Adipose tissue (tissue), 3 donors: ENCODE measurements around the gene TEX11. TPM values are rescaled to one million over a fixed set of nuclear protein-coding genes. Genes with fewer than 3 reads are reported as not detected.
"Not testable (repeated sequence)": the region's sequence is repeated elsewhere in the genome, so short reads cannot be mapped to it uniquely, and the experiment has no call there.

Source experiments
- H3K27ac ChIP-seq: one replicate; pipeline ENCODE4 v1.5.1; 2013; ENCODE audit warnings: low read depth, low read length
- WGBS, 3 donors: extraction: QIAGEN DNeasy Blood & Tissue Kit; methylation state at CpG; one replicate each; pipeline ENCODE4 v1.1.7; 2013; 5-methylcytosine and 5-hydroxymethylcytosine counted together
- polyA plus RNA-seq, 3 donors: library from polyadenylated mRNA; stranded (reverse); fragments of 200-250 nt; gene quantifications; one replicate each; pipeline ENCODE4 v1.2.3, GENCODE V29; 2013
- donor health status: healthy with polysubstance abuse.
- donor health status: Bipolar disorder and iron deficiency.
- donor health status: healthy.

The TEX11 gene
- polyA plus RNA-seq, 3 donors: 0.03 to 0.83 TPM; not detected in 1

GRCh38 chrX:70525733-70526132 lies 382.8 kb downstream of the TEX11 start:
- 43 to 83% (median 82%) methylated on average over 8 of the region's 8 CpGs for WGBS, 3 donors
- no peak overlapping the region for H3K27ac ChIP-seq

DNA sequence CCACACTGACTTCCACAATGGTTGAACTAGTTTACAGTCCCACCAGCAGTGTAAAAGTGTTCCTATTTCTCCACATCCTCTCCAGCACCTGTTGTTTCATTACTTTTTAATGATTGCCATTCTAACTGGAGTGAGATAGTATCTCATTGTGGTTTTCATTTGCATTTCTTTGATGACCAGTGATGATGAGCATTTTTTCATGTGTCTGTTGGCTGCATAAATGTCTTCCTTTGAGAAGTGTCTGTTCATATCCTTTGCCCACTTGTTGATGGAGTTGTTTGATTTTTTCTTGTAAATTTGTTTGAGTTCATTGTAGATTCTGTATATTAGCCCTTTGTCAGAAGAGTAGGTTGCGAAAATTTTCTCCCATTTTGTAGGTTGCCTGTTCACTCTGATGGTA lies 392.8 kb downstream of the TEX11 start:
- H3K27ac ChIP-seq: not testable (repeated sequence)
- 61 to 100% (median 94%) methylated on average over 1 of the region's 1 CpG for WGBS, 3 donors

- WGBS, 3 donors: 89 to 100% (median 99%) methylated on average over 4 of the region's 4 CpGs
- not testable (repeated sequence) for H3K27ac ChIP-seq
Observed at GRCh38 chrX:70515270-70515669, 393.2 kb downstream of the TEX11 start.

DNA sequence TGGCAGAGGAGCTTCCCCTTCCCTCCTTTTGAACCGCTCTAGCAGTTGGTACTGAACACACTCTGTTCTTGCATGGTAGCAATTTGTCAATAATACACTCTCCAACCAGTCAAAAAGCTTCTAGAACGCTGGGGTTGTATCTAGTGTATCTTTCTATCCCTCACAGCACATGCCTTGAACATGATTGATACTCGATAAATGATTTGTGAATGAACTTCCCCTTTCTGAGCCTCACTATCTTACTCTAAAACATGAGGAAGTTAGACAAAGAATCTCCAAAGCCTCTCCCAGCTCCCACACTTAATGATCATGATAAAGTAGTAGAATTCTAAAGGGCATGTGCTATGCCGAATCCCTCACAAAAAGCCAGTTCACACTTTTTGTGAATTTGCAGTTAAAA lies 399.4 kb downstream of the TEX11 start:
- 51 to 65% (median 64%) methylated on average over 4 of the region's 4 CpGs for WGBS, 3 donors
- H3K27ac ChIP-seq: no peak overlapping the region

DNA sequence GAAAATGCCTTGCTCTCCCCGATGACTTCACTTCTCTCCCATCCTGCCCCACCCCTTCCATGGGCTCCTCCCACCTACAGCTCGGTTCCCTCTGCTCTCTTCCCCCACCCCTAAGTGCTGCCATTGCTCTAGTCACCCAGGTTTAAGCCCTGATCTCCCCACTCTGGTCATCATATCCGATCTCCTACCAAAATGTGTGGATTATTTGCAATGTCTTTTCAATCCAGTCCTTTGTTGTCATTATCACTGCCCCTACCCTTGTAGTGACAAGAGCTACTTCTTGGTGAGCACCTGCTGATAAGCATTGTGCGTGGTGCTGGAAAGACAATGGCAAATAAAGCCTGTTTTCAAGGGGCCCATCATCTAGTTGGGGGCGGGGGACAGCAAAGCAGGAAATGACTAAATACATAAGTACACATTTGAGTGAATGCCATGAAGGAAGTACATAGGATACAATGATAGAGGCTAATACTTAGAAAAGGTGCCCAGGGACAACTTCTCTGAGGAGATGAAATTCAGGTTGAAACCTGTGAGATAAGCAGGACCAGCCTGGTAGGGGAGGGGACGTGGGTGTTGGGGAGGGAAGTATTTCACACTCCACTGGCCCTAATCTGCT lies 400.1 kb downstream of the TEX11 start:
- 38 to 58% (median 55%) methylated on average over 6 of the region's 6 CpGs for WGBS, 3 donors
- no peak overlapping the region for H3K27ac ChIP-seq

- no peak overlapping the region for H3K27ac ChIP-seq
- WGBS, 3 donors: 35 to 67% (median 52%) methylated on average over 4 of the region's 4 CpGs
Observed at GRCh38 chrX:70505451-70505841, 403.1 kb downstream of the TEX11 start.

DNA sequence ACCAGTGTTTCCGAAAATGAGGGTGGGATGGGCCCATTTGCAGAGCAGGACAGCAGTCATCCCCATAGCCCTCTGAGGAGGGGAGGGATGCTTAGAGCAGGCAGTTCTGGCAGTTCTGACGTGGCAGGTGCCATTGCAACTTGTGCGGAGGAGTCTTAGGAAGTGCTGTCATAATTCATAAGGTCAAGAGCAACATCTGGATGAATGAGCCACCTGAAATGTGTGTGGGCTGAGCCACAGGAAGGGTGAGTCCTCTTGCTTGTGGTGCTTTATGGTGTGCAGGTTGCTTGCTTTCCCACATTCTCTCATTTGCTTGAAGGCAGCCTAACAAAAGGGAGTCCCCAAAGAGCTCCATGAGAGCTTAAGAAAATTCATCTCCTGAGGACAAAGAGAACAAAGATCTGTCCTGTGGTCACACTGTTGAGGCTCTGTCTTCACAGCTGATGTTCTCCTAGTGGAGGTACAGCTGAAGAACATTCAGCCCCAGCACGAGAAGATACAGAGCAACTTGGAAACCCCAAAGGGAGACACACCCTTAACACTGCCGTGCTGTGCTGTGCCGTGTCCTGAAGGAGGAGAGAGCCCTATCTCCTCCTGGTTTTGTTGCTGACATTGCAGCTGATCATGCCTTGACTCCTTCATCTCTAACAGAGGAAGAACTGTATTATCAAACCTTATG lies 403.6 kb downstream of the TEX11 start:
- WGBS, 3 donors: 67 to 81% (median 79%) methylated on average over 6 of the region's 6 CpGs
- no peak overlapping the region for H3K27ac ChIP-seq

DNA sequence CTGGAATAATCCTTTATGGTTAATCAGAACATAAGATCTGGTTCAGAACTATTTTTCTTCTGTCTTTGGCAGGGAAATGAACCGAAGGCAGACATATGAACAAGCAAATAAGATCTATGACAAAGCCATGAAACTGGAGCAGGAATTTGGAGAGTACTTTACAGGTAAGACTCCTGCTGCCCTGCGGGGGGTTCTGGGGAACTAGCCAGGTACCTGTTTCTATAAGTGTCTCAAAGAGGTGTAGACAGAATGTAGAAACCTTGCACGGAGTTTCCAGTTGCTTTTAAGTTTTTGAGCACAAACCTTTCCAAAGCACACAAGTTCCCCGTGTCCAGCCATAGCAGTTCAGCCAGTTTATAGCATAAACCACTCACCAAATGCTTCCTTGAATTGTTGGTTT lies 407.7 kb downstream of the TEX11 start:
- no peak overlapping the region for H3K27ac ChIP-seq
- WGBS, 3 donors: 83 to 88% (median 86%) methylated on average over 3 to 4 of the region's 4 CpGs

- no peak overlapping the region for H3K27ac ChIP-seq
- 42 to 92% (median 73%) methylated on average over 2 of the region's 2 CpGs for WGBS, 3 donors
Observed at GRCh38 chrX:70498129-70498528, 410.4 kb downstream of the TEX11 start.

DNA sequence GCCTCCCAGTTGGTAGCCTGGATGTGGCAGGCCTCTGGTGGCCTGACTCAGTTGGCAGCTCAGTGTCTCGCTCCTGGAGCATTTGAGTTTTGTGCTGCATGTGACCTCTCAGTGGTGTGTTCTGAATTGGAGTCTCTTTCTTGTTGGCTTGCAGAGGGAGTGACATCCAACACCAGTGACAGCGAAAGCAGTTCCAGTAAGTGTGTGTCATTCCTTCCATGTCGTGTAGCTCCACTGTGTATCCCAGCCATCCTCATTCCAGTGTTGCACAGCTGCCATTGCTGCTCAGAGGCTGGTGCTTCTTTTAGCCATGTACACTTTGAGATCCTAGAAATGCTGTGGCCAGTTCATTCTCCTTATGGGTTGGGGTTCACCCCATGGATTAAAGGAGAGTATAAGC lies 411.5 kb downstream of the TEX11 start:
- H3K27ac ChIP-seq: no peak overlapping the region
- WGBS, 3 donors: 76 to 80% (median 77%) methylated on average over 3 of the region's 3 CpGs

DNA sequence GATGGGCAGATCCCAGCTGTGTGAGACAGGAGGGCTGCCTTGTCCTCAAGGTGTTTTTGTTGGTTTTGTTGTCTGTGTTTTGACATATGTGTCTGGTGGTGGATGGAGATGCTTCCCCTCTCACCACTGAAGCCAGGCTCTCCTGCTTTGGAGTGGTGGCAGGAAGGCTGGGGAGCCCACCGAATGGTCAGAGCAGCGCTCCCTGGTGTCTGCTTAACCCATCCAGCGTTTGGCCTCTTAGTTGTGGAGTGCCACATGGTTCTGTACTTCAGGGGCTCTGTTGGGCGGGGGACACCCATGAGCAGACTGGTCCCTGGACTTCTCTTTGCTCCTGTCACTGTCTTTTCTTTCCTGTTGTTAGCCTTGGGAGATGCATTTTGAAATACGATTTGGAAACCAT lies 412.0 kb downstream of the TEX11 start:
- no peak overlapping the region for H3K27ac ChIP-seq
- WGBS, 3 donors: 52 to 80% (median 78%) methylated on average over 3 to 5 of the region's 5 CpGs

DNA sequence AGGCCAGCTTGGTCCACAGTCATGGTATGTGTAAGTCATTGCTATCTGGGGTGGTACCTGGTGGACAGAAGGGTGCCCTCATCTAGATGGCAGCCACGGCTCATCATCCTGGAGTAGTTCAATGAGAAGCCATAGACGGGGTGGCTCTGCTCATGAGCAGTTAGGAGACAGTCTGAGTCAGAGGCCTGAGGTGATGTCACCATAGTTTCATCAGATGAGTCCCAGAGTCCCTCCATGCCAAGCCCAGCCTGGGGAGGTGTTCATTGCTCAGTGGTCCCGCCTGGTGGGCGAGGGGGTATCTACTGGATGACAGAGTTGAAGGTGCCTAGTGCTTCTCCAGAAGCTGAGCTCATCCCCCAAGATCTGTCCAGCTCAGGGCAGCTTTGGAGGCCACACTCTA lies 414.1 kb downstream of the TEX11 start:
- 65 to 91% (median 88%) methylated on average over 4 of the region's 4 CpGs for WGBS, 3 donors
- H3K27ac ChIP-seq: no peak overlapping the region

- WGBS, 3 donors: 38 to 69% (median 44%) methylated on average over 2 of the region's 2 CpGs
- no peak overlapping the region for H3K27ac ChIP-seq
Observed at GRCh38 chrX:70488856-70489255, 419.7 kb downstream of the TEX11 start.

DNA sequence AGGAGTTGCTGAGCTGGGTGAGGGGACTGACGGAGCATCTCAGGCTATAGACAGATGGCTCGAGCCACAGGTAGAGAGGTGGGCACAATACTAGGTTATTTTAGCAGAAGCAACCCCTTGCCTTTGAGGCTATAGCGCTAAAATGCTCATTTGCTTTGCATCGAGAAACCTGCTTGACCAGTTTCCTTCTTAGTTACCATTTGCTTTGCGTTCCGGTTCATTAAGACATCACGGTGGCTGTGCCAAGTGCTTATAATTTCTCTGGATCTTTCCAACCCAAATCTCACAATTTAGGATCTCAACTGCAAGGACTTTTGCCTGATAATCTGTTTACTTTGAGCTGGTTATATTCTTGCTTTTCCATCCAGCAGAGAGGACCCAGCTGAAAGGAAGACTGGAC lies 423.0 kb downstream of the TEX11 start:
- WGBS, 3 donors: 43 to 95% (median 74%) methylated on average over 7 of the region's 7 CpGs
- no peak overlapping the region for H3K27ac ChIP-seq

- no peak overlapping the region for H3K27ac ChIP-seq
- WGBS, 3 donors: 96 to 100% (median 100%) methylated on average over 1 to 2 of the region's 2 CpGs
Observed at GRCh38 chrX:70482300-70482699, 426.2 kb downstream of the TEX11 start.

DNA sequence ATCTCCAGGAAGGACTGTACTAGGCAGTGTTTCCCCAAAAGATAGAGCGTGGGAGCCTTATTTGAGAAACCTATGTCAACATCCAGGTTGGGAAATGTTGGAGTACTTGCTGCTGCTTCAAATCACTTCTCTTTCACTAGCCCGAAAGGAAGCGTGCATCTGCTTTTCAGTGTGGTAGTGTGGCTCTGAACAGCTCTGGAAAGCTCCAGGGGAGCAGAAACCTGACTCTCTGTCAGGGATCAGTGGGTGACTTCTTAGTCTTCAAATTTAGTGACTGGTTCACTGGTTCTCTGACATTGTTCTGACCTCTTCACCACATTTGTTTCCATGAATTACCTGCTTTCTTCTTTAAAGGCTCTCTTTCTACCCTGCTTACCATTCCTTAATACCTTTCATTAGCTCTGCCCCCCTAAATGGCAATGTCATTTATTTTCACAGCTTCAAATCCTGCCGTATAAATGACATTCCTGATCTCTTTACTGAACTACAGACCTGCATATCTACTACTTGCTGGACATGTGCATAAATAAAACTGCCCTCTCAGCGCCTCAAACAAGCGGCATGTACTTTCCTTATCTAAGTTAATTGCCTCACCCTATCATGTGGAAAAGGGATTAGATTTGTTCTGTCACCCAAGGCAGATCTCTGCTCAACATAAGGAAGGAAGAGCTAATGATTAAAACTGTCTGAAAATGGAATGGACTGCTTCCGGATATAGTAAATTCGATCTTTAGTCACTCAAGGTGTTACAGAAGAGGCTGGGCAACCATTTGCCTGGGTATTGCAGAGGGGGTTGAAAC lies 426.8 kb downstream of the TEX11 start:
- no peak overlapping the region for H3K27ac ChIP-seq
- WGBS, 3 donors: 32 to 75% (median 67%) methylated on average over 8 of the region's 8 CpGs

GRCh38 chrX:70480660-70481018 lies 427.9 kb downstream of the TEX11 start:
- WGBS, 3 donors: 39 to 51% (median 50%) methylated on average over 9 of the region's 9 CpGs
- no peak overlapping the region for H3K27ac ChIP-seq

DNA sequence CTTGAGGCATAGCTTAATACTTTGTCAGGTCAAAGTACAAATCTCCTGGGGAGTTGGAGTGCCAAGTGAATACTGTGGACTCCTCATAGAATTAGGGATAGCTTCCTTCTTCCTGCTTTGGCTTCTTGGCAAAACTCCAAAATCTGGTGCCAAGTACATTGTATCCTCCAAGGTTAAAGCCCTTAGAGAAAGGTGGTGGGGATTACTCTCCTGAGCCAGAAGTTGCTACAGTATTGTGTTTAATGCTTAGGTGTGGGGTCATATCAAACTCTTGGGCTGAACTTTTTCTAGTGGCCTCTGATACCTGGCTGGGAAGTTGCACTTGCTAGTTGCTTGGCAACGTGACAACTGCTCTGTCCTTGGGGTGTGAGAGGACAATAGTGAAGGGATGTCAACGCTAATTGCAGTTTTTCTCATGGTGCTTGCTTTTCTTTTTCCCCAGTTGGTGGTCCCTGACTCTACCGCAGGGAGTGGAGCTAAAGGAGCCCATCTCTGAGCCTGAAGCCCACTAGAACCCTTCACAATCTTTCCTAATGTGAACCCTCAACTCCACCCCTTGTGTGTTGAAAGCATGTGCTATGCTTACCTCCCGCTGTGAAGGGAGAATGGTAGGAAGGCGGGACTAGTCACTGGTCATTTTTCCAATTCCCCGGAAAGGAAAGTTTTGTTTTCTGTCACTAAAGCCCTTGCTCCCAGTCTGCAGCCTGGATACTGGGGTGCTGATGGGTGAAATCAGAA lies 428.4 kb downstream of the TEX11 start:
- WGBS, 3 donors: 16 to 59% (median 42%) methylated on average over 6 of the region's 6 CpGs
- H3K27ac ChIP-seq: no peak overlapping the region
